Stimulated activated CD4-positive, alpha-beta T cell treated with anti-CD3 and anti-CD28 coated beads, Interleukin-2, amount 100 ng/mL, for 24 hours (primary cell): ENCODE data around the gene ILK.

ENCODE experiments used
- DNase-seq, 2 donors: peaks; one replicate each; pipeline ENCODE4 v3.0.0-alpha.2; 2020

Gene ILK

GRCh38 chr11:6607190-6607795, 3.7 kb downstream of the ILK start:
- peak in 1 of 2 donors; percentile 14 for DNase-seq

GRCh38 chr11:6608011-6608410, 4.4 kb downstream of the ILK start:
- peak in 1 of 2 donors; percentile 15 for DNase-seq

- DNase-seq: peak in 1 of 2 donors; percentile 15
Measured at GRCh38 chr11:6608726-6609501, 5.3 kb downstream of the ILK start.

- DNase-seq: peak in 1 of 2 donors; percentile 16
Measured at GRCh38 chr11:6609502-6610015, 6.0 kb downstream of the ILK start.

GRCh38 chr11:6610591-6610990, 7.0 kb downstream of the ILK start:
- DNase-seq: peak in 1 of 2 donors; percentile 16

GRCh38 chr11:6611092-6611962, 7.8 kb downstream of the ILK start:
- DNase-seq: peak; percentile 37 to 38

GRCh38 chr11:6611963-6612212, 8.3 kb downstream of the ILK start:
- DNase-seq: no peak

GRCh38 chr11:6612213-6613041, 8.9 kb downstream of the ILK start, which contains the start of gene TAF10:
TAF10 (minus strand) TSS chr11:6612216; CDS start chr11:6612189, 27 bp downstream.
- DNase-seq: peak; percentile 95 to 97

GRCh38 chr11:6613496-6613895, 9.9 kb downstream of the ILK start:
- DNase-seq: no peak

- DNase-seq: no peak
Measured at GRCh38 chr11:6614446-6614845, 10.9 kb downstream of the ILK start.

- DNase-seq: no peak
Measured at GRCh38 chr11:6615046-6615445, 11.5 kb downstream of the ILK start.

- no peak for DNase-seq
Measured at GRCh38 chr11:6615882-6616585, 12.5 kb downstream of the ILK start.

GRCh38 chr11:6616596-6617250, 13.1 kb downstream of the ILK start:
- no peak for DNase-seq

- DNase-seq: no peak
Measured at GRCh38 chr11:6617315-6617781, 13.8 kb downstream of the ILK start.

GRCh38 chr11:6618117-6619003, 14.8 kb downstream of the ILK start:
- DNase-seq: peak; percentile 58 to 67

GRCh38 chr11:6619004-6619745, 15.6 kb downstream of the ILK start, which contains the start of gene TPP1:
TPP1 (minus strand) TSS chr11:6619422; CDS start chr11:6619400, 22 bp downstream.
- peak; percentile 83 to 88 for DNase-seq

- DNase-seq: no peak
Measured at GRCh38 chr11:6620636-6621035, 17.1 kb downstream of the ILK start.

- no peak for DNase-seq
Measured at GRCh38 chr11:6621711-6622211, 18.2 kb downstream of the ILK start.
